Activated B cell treated with CpG ODN at 0.5 μM for 24 hours (primary cell): Measurements from ENCODE around the gene HEG1. TPM values are rescaled to one million over a fixed set of nuclear protein-coding genes. Genes with fewer than 3 reads are reported as not detected.

ENCODE experiments used
- ATAC-seq: fragments of 200-7000 bp; cut with Tn5 transposase; one replicate; pipeline ENCODE4 v1.10.0; 2021; ENCODE audit warnings: low read depth, mild to moderate bottlenecking, moderate library complexity
- CTCF ChIA-PET: fragments of 350-600 bp; sonication (Branson Sonifier 250); formaldehyde crosslinking; loops from one replicate; lab custom pipeline; 2021; ENCODE audit warnings: antibody characterized with exemption; lab: Charles Lee
- POLR2A ChIA-PET: fragments of 350-600 bp; sonication (Branson Sonifier 250); formaldehyde crosslinking; loops from one replicate; lab custom pipeline; 2021; ENCODE audit warnings: antibody characterized with exemption; lab: Charles Lee
- DNase-seq: peaks from one replicate; pipeline ENCODE4 v3.0.0; 2022
- H3K27ac Mint-ChIP-seq: one replicate; pipeline ENCODE4 v1.8.0; 2020; ENCODE audit warnings: mixed read lengths
- H3K27me3 Mint-ChIP-seq: one replicate; pipeline ENCODE4 v1.8.0; 2021; ENCODE audit warnings: mixed read lengths
- H3K36me3 Mint-ChIP-seq: one replicate; pipeline ENCODE4 v1.8.0; 2021; ENCODE audit warnings: low read depth, mixed read lengths
- H3K4me1 Mint-ChIP-seq: one replicate; pipeline ENCODE4 v1.8.0; 2021; ENCODE audit warnings: mixed read lengths
- H3K4me3 Mint-ChIP-seq: one replicate; pipeline ENCODE4 v1.8.0; 2020; ENCODE audit warnings: mild to moderate bottlenecking, mixed read lengths
- H3K9me3 Mint-ChIP-seq: one replicate; pipeline ENCODE4 v1.8.0; 2020; ENCODE audit warnings: mixed read lengths
- CTCF ChIP-seq: fragments of 200-600 bp; IDR thresholded peaks from one replicate; pipeline ENCODE4 v1.8.0; 2022; ENCODE audit warnings: antibody characterized with exemption, mild to moderate bottlenecking
- intact Hi-C: fragments of 100-400 bp; cut with micrococcal nuclease; formaldehyde crosslinking; loops from one replicate; pipeline ENCODE4 v1.15.1; 2024
- total RNA-seq: library from RNA; stranded (reverse); gene quantifications from 2 replicates; pipeline ENCODE4 v1.2.3, GENCODE V29; 2022

Gene HEG1
- total RNA-seq, result 6.1 and 7.2 TPM in 2 replicates

- intact Hi-C loops, result loop anchor here (1.0 to 10.0 kb wide), 6 partner anchors 13 to 1471 kb away; partner anchors contain the start of genes HACD2 and SLC12A8
- Mint-ChIP-seq H3K4me3 (peak within 1 kb of the TSS; percentile 86), H3K27me3 (peaks cover 6% of the 10 kb centered on the region), H3K36me3 (peaks cover 2% of the 10 kb centered on the region), H3K9me3 (no peaks in the 10 kb centered on the region), H3K4me1 (peaks cover 39% of the 10 kb centered on the region), H3K27ac (peak within 1 kb of the TSS; percentile 68)
- ATAC-seq (peak; percentile 78), DNase-seq (peak; percentile 66)
- ChIA-PET POLR2A (no interaction called here), CTCF (no interaction called here)
- no peak for TF ChIP-seq CTCF
Observed at GRCh38 chr3:125055913-125056745, at the start of gene HEG1. Gene HEG1 (minus strand): TSS chr3:125055997. CDS start chr3:125055890, 107 bp downstream.

GRCh38 chr3:125105116-125105515 is 49.3 kb upstream of the HEG1 start:
- no peaks in the 10 kb centered on the region for H3K36me3 Mint-ChIP-seq
- no peak overlapping the region for H3K27ac Mint-ChIP-seq
- peaks cover 27% of the 10 kb centered on the region for H3K4me1 Mint-ChIP-seq
- H3K4me3 Mint-ChIP-seq, result no peak overlapping the region
- H3K27me3 Mint-ChIP-seq, result no peaks in the 10 kb centered on the region
- POLR2A ChIA-PET, result no interaction called here
- ATAC-seq, result no peak
- CTCF ChIA-PET, result no interaction called here
- intact Hi-C loops, result loop anchor here (5.0 kb wide), 2 partner anchors 42 to 48 kb away; partner anchors contain the start of gene HEG1
- no peak for TF ChIP-seq CTCF
- peaks cover 8% of the 10 kb centered on the region for H3K9me3 Mint-ChIP-seq
- DNase-seq, result no peak

DNA sequence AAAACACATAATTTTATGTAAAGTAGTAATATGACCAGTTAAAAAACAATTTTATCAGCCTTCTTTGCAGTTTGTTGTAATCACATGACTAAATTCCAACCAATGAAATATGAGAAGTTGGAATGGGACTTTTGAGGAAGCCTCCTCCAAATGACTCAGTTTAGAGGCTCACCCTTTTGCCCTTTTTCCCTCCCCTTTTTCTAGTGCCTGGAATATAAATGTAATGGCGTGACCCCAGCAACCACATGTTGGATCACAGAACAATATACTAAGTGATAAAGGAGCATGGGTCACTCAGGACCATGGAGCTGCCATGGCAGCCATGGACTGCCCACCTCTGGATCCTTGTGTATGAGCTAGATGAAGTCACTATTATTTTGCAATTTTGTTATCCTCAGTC is 48.8 kb upstream of the HEG1 start:
- H3K27ac Mint-ChIP-seq, result no peak overlapping the region
- POLR2A ChIA-PET, result no interaction called here
- H3K27me3 Mint-ChIP-seq, result no peaks in the 10 kb centered on the region
- CTCF ChIA-PET, result no interaction called here
- H3K9me3 Mint-ChIP-seq, result peaks cover 11% of the 10 kb centered on the region
- no peaks in the 10 kb centered on the region for H3K36me3 Mint-ChIP-seq
- peaks cover 24% of the 10 kb centered on the region for H3K4me1 Mint-ChIP-seq
- DNase-seq (no peak), ATAC-seq (no peak)
- intact Hi-C loops, result loop anchor here (5.0 kb wide), 2 partner anchors 43 to 47 kb away; partner anchors contain the start of gene HEG1
- H3K4me3 Mint-ChIP-seq, result no peak overlapping the region
- TF ChIP-seq CTCF, result no peak

DNA sequence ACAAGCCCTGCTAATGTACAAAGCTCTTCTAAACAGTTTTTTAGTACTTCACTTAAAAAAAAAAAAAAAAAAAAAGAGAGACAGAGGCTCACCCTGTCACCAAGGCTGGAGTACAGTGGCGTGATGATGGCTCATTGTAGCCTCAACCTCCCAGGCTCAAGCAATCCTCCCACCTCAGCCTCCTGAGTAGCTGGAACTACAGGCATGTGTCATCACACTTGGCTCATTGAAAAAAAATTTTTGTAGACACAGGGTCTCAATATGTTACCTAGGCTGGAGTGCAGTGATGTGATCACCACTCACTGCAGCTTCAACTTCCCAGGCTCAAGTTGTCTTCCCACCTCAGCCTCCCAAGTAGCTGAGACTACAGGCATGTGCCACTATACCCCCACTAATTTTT is 47.6 kb upstream of the HEG1 start:
- H3K27me3 Mint-ChIP-seq, result no peaks in the 10 kb centered on the region
- no peak for TF ChIP-seq CTCF
- H3K4me3 Mint-ChIP-seq, result no peak overlapping the region
- CTCF ChIA-PET, result no interaction called here
- no peak for ATAC-seq
- H3K9me3 Mint-ChIP-seq, result peaks cover 11% of the 10 kb centered on the region
- POLR2A ChIA-PET, result interaction anchor here (0.6 kb wide), 1 partner anchor 38 kb away, joined by 3 read pairs; no protein-coding TSS in a partner anchor
- DNase-seq, result no peak
- no peak overlapping the region for H3K27ac Mint-ChIP-seq
- H3K36me3 Mint-ChIP-seq, result no peaks in the 10 kb centered on the region
- intact Hi-C loops, result no loop called here
- peaks cover 11% of the 10 kb centered on the region for H3K4me1 Mint-ChIP-seq

DNA sequence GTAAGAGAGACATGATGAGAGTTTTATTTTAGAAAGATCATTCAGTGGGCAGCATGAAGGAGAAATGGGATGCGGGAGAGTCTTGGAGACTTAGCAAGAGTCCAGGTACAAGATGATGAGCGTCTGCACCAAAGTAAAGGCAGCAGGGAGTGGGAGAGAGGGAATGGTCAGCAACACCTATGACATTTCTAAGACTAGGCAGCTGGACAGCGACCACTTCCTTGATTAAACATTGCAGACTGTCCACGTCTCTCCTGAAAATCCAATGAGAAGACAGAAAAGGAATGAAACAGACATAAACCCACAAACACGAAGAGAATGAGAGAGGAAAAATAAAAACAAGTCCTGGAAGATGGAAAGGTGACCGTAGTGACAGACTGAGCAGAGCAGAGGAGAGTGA is 46.7 kb upstream of the HEG1 start:
- H3K4me3 Mint-ChIP-seq, result no peak overlapping the region
- no peaks in the 10 kb centered on the region for H3K27me3 Mint-ChIP-seq
- H3K27ac Mint-ChIP-seq, result no peak overlapping the region
- no peak for DNase-seq
- TF ChIP-seq CTCF, result no peak
- H3K36me3 Mint-ChIP-seq, result no peaks in the 10 kb centered on the region
- H3K4me1 Mint-ChIP-seq, result peaks cover 2% of the 10 kb centered on the region
- intact Hi-C loops, result no loop called here
- H3K9me3 Mint-ChIP-seq, result peaks cover 11% of the 10 kb centered on the region
- ATAC-seq, result no peak
- ChIA-PET POLR2A (no interaction called here), CTCF (no interaction called here)
